Mesenteric fat pad (tissue), 1 donor: Measurements from ENCODE around the gene SNTA1. TPM values are rescaled to one million over a fixed set of nuclear protein-coding genes. Genes with fewer than 3 reads are reported as not detected.
A peak's percentile ranks its signal among the peaks of the same experiment; 100 is the strongest.
"Not testable (repeated sequence)": the region's sequence is repeated elsewhere in the genome, so short reads cannot be mapped to it uniquely, and the experiment has no call there.

ENCODE experiments used
- DNase-seq: peaks from one replicate; pipeline ENCODE4 v3.0.0-alpha.2; 2020; ENCODE audit warnings: low spot score
- total RNA-seq: library from RNA; stranded (reverse); fragmentation: NEBNext Ultra II Directional; extraction: Animal tissue kit (Norgen Biotek cat#: 25700); gene quantifications from one replicate; pipeline ENCODE4 v1.2.1, GENCODE V29; 2021
- donor health status: DM: yes; HTN: yes; CAD: no.

SNTA1 gene
- total RNA-seq, 1 donor from 2014 or later, result 22.1 TPM

- no peak for DNase-seq
Observed at GRCh38 chr20:33400812-33401183, 42.8 kb downstream of the SNTA1 start.

GRCh38 chr20:33399924-33400323 is 43.6 kb downstream of the SNTA1 start:
- no peak for DNase-seq

GRCh38 chr20:33394718-33395117 is 48.8 kb downstream of the SNTA1 start:
- DNase-seq, result no peak

- no peak for DNase-seq
Observed at GRCh38 chr20:33393609-33394008, 50.0 kb downstream of the SNTA1 start.

- no peak for DNase-seq
Observed at GRCh38 chr20:33391722-33392415, 51.7 kb downstream of the SNTA1 start.

- DNase-seq, result not testable (repeated sequence)
Observed at GRCh38 chr20:33389326-33389725, 54.2 kb downstream of the SNTA1 start.

GRCh38 chr20:33388268-33388667 is 55.3 kb downstream of the SNTA1 start:
- no peak for DNase-seq

GRCh38 chr20:33387177-33387576 is 56.4 kb downstream of the SNTA1 start:
- DNase-seq, result no peak

GRCh38 chr20:33386673-33387072 is 56.9 kb downstream of the SNTA1 start:
- no peak for DNase-seq

- no peak for DNase-seq
Observed at GRCh38 chr20:33377366-33377765, 66.2 kb downstream of the SNTA1 start.

- no peak for DNase-seq
Observed at GRCh38 chr20:33373735-33374605, 69.6 kb downstream of the SNTA1 start.

GRCh38 chr20:33372993-33373441 is 70.5 kb downstream of the SNTA1 start:
- DNase-seq, result no peak

- no peak for DNase-seq
Observed at GRCh38 chr20:33370291-33370690, 73.3 kb downstream of the SNTA1 start.

- no peak for DNase-seq
Observed at GRCh38 chr20:33362898-33363297, 80.7 kb downstream of the SNTA1 start.

GRCh38 chr20:33359399-33360261 is 83.9 kb downstream of the SNTA1 start:
- peak; percentile 8 for DNase-seq

Other genes with a start within 250 kb of the SNTA1 start
- not detected for gene BPIFA3, start 226.4 kb downstream of the SNTA1 start, total RNA-seq
- not detected for gene BPIFA1, start 207.8 kb downstream of the SNTA1 start, total RNA-seq
- not detected for gene BPIFB1, start 160.5 kb downstream of the SNTA1 start, total RNA-seq
- gene CDK5RAP1, start 42.2 kb downstream of the SNTA1 start, total RNA-seq, result 25.9 TPM
- 10.5 TPM for gene CBFA2T2, start 46.3 kb upstream of the SNTA1 start, total RNA-seq
- not detected for gene C20orf144, start 218.6 kb upstream of the SNTA1 start, total RNA-seq
- 0.93 TPM for gene ACTL10, start 223.2 kb upstream of the SNTA1 start, total RNA-seq
- 22.5 TPM for gene NECAB3, start 230.7 kb upstream of the SNTA1 start, total RNA-seq
- gene E2F1, start 242.6 kb upstream of the SNTA1 start, total RNA-seq, result 2.3 TPM